NCI-H2171 (cell line): ENCODE data around the gene BTAF1.
"Not testable (repeated sequence)": the region's sequence is repeated elsewhere in the genome, so short reads cannot be mapped to it uniquely, and the experiment has no call there.

ENCODE experiments used
- DNase-seq: peaks from one replicate; lab custom pipeline; 2025; lab: John Stamatoyannopoulos, UW

Gene BTAF1

GRCh38 chr10:91923371-91924211, at the start of gene BTAF1:
Gene BTAF1 (plus strand): TSS chr10:91923770. CDS start chr10:91924077, 307 bp downstream.
- DNase-seq, result peak; percentile 79

GRCh38 chr10:91875156-91875555, 48.4 kb upstream of the BTAF1 start:
- DNase-seq, result no peak

DNA sequence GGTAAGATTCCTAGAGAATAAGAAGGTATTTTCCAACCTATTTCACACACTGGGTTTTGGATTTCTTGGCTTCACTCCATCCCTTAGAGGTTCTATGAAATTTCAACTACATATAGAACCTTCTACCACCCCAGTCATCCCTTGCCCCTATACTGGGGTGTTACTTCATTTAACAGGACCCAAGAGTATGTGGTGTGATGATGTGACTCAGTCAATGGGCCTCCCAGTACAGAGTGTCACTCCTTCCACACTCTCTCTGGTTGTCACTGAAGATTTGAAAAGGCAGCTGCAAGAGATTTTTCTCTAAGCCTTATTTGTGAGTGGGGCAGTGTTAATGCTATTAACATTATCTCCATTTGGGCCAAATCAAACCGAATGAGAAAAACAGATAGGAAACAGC, 47.8 kb upstream of the BTAF1 start:
- DNase-seq, result no peak

GRCh38 chr10:91879515-91880170, 43.9 kb upstream of the BTAF1 start:
- no peak for DNase-seq

DNA sequence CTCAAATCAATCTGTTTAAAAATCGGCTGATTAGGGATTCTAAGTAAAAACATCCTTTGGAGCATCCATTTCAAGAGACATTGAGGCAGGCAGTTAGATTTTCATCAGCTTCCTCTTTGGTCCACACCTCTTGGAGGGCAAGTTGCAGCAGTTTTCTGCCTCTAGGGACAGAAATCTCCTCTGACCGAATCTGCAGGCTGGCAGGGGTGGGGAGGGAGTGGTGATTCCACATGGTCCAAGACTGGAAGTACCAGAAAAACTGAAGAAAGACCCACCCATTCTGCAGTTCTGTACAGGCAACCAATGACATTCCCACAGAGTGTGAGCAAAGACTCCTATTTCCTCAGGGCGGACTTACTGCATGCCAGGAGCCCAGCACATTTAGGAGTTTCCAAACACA, 43.3 kb upstream of the BTAF1 start:
- DNase-seq, result no peak

DNA sequence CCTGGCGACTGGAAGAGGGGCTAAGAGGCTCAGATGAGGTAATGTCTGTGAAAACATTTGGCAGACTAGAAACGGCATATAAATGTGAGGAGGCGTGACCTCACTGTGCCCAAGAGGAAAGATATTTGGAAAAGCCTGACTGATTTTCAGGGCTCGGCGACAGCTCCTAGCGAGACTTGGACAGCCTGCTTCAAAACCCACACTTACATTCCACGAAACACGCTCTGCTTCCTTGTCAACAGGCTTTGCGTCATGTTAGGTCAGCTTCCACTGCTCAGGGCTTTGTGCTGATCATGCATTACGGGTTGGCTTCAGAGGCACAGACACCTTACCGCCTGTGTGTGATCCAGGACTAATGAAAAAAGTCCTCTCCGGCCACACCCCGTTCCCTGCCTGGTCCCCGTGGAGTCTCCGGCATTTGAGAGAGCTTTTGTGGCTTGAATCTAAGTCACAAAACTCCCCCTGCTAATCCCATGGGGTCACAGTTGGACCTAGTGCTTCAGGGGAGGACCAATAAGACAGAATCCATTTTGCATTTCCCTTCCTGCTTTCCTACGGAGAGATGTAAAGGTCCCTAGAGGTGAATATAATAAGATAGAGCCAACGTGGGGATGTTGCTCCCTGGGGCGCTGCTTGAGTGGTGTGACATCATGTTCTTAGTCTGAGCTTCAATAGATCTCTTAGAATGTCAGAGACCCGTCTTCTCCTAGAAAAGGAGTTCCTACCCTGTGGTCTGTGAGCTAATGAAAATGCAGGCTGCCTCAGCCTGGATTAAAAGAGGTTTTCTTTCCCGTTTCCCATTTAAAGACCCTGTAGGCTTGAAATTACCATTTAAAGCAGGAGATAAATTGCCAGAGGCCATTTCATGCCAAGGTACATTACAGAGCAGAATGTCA, 39.8 kb upstream of the BTAF1 start:
- DNase-seq, result no peak

- DNase-seq, result no peak
Observed at GRCh38 chr10:91884536-91884935, 39.0 kb upstream of the BTAF1 start.

DNA sequence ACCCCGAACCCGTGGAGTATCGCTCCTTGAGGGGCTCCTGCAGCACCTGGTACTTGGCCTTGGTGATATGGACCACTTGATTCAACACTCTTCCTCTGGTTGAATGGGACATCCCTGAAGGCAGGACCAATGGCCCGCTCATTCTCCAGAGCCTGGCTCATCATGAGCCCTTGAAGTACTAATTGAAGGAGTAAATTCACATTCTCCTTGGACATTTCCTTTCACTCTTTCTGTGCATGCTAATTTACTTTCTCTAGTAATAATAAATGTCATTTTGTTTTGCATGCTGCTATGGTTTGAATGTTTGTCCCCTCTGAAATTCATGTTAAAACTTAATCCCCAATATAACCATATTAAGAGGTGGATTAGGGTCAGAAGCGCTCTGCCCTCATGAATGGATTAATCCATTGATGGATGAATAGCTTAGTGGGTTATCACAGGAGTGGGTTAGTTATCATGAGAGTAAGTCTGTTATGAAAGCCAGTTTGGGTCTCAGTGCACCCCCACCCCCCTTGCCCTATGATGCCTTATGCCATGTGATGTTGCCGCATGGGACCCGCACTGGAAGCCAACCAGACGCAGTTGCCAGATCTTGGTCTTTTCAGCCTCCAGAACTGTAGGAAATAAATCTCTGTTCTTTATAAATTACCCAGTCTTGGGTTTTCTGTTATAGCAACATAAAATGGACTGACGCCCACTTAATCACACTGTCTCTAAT, 38.0 kb upstream of the BTAF1 start:
- DNase-seq, result no peak

GRCh38 chr10:91886954-91887271, 36.7 kb upstream of the BTAF1 start:
- DNase-seq, result no peak

GRCh38 chr10:91887272-91888076, 36.1 kb upstream of the BTAF1 start:
- no peak for DNase-seq

DNA sequence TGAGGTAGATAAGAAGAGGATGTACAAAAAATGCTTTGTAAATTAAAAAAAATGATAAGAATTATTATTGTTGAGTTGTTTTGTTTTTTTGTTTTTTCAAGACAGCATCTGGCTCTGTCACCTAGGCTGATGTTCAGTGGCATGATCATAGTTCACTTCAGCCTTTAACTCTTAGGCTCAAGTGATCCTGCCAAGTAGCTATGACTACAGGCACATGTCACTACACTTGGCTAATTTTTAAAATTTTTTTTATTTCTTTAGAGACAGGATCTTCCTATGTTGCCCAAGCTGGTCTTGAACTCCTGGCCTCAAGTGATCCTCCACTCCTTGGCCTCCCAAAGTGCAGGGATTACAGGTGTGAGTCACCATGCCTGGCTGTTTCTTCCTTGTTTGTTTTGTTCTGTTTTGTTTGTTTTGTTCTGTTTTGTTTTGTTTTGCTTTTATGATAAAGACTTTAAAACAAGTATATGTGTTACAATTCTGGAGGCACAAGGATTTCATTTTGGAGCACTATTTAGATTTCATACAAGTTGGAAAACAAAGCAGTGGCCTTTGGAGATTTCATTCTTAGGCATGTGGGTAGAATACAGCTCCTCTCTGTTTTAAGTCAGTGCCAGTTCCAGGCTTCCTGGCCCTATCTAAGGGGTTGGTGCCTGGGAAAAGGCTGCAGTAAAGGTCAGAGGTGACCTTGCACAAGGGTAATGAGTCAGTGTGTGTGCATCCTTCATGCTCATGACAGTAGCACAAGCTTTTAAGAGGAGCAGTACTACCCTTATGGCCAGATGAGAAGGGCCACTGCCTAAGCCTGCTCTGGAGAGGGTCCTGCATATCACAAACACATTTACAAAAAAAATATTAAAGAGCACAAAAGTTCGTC, 32.2 kb upstream of the BTAF1 start:
- no peak for DNase-seq

- DNase-seq, result no peak
Observed at GRCh38 chr10:91893051-91893450, 30.5 kb upstream of the BTAF1 start.

DNA sequence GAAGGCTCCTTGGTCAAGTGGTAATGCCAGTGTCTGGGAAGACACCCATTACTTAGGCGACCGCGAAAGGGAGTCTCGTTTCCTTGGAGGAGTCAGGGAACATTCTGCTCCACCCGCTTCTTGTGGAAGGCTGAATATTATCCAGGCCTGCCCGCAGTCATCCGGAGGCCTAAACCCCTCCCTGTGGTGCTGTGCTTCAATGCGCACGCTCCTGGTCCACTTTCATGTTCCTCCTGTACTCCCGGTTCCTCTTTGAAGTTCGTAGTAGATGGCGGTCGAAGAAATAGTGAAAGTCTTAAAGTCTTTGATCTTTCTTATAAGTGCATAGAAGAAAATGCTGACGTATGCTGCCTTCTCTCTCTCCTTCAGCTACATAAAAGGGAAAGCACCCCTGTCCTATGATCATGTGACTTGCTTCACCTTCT, 29.3 kb upstream of the BTAF1 start:
- not testable (repeated sequence) for DNase-seq

DNA sequence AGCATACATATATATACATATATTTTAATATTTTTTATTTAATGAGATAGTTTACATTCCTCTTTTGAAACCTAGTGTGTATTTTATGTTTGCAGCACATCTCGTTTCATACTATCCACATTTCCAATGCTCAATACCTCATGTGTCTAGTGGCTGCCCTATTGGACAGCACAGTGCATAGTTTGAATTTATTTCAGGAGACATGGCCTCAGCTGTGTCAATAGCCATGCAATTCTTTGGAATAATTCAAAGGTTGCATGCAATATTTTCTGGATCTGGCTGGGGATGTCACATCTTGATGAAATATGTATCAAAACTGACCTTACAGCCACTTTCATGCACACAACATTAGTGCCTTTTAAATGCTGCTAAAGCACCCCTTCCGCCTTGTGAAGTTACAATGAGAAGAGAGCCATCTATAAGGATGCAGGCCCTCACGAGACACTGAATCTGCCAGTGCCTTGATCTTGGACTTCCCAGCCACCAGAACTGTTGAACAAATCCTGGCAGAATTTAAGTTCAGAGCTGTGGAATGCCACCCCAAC, 27.3 kb upstream of the BTAF1 start:
- DNase-seq, result no peak

GRCh38 chr10:91897421-91897820, 26.1 kb upstream of the BTAF1 start:
- DNase-seq, result no peak

DNA sequence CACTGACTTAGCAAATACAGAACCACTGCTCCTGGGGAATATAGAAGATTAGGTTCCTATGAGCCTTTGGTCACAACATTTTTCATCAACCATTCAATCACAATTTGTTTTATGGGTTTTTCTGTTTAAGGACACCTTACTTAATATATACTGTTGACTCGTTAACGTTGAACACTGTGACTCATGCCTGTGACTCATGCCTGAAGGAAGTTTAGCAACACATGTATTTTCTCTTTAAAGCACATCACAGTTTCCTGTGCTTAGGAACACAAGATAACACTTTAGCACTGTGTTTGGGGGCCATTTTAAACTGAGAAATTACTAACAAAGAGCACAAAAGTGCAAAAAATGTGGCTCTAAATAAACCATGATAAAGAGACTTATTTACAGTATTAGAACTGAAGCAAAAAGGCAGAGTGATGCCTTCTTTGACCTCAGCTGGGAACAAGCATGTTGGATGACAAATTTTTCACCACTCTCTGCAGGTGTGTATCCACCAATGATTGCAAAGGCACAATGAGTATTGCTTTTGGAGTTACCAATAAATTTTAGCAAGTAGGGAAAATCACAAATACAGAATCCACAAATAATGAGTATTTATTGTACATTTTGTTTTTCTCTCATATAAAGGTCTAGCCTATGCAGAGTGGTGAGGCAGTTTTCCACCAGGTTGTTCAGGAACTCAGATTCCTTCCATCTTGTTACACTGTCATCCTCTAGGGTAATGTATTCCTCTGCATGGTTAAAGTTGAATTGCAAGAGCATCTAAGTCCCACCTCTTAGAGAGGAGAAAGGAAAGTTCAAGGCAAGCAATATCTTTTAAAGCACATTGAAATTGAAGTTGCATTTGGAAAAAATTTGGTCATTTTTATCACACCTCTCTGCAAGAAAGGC, 21.5 kb upstream of the BTAF1 start:
- DNase-seq, result no peak

DNA sequence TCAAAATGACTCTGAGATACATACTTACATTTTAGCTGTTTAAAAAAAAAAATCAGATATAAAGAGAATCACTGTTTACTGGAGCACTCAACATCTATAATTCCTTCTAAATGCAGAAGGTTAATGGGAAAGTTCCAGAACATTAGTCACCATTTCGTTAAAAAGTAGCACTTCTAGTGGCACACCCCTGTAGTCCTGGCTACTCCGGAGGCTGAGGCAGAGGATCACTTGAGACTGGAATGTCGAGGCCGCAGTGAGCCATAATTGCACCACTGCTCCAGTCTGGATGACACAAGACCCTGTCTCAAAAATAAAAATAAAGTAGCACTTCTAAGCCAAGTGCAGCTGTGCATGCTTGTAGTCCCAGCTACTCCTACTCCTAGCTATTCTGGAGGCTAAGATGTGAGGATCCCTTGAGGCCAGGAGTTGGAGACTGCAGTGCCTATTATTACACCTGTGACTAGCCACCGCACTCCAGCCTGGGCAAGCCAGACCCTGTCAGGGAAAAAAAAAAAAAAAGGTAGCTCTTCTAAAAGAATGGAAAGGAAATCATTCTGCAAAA, 16.5 kb upstream of the BTAF1 start:
- DNase-seq, result no peak

DNA sequence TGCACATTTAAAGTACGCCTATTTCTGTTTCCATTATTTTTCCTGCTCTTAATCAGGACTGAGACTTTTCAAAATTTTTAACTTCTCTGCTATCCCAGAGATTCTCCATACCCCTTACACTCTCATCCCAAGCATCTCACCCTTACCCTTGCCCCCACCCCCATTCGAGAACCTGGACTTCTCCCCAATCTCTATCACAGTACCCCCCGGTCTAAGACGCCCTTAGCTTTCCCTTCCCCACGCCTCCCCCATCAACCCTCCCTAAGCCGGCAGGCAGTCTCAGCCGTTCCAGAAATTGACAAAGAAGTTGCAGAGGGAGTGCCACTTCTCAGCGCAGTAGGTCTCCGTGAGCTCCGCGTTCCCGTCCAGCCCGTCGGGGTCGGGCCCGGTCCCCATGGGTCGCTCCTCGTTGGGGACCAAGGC, 15.6 kb upstream of the BTAF1 start:
- no peak for DNase-seq
